Ovary (tissue), 3 donors: Measurements from ENCODE around the gene GALNT17.

Experiments
- EP300 ChIP-seq: sonication (generic); formaldehyde crosslinking; IDR thresholded peaks from one replicate; pipeline ENCODE4 v1.6.1; 2017; ENCODE audit warnings: antibody characterized with exemption
- POLR2A ChIP-seq: fragments of 450-650 bp; IDR thresholded peaks from one replicate; pipeline ENCODE4 v1.6.1; 2017; ENCODE audit warnings: antibody characterized with exemption, mild to moderate bottlenecking, moderate library complexity
- TF ChIP-seq, protein P1 (sequence below), 3 donors: fragments of 450-650 bp in 2 of 3; fragments of 200-600 bp in 1 of 3; IDR thresholded peaks; one replicate each; pipeline versions ENCODE4 v1.5.1 to v1.8.0; 2016 to 2022; ENCODE audit warnings: antibody characterized with exemption in 3 of 3, mild to moderate bottlenecking in 1 of 3
- donor health status: DM: no; HTN: no; CAD: no.

DNA sequence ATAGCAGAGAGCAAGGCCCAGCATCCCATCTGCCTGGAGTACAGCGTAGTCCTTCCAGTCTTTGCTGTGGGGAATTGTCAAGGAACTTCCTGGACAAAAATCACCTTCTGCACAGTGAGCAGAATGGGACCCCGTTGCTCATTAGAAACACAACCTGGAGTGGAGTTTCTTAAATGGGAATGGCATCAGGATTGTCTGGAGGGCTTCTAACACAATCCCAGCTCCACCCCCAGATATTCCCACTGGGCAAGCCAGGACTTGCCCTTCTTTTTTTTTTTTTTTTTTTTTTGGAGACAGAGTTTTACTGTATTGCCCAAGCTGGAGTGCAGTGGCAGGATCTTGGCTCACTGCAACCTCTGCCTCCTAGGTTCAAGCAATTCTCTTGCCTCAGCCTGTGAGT lies 356.4 kb downstream of the GALNT17 start:
- TF ChIP-seq, protein P1, sequence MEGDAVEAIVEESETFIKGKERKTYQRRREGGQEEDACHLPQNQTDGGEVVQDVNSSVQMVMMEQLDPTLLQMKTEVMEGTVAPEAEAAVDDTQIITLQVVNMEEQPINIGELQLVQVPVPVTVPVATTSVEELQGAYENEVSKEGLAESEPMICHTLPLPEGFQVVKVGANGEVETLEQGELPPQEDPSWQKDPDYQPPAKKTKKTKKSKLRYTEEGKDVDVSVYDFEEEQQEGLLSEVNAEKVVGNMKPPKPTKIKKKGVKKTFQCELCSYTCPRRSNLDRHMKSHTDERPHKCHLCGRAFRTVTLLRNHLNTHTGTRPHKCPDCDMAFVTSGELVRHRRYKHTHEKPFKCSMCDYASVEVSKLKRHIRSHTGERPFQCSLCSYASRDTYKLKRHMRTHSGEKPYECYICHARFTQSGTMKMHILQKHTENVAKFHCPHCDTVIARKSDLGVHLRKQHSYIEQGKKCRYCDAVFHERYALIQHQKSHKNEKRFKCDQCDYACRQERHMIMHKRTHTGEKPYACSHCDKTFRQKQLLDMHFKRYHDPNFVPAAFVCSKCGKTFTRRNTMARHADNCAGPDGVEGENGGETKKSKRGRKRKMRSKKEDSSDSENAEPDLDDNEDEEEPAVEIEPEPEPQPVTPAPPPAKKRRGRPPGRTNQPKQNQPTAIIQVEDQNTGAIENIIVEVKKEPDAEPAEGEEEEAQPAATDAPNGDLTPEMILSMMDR (IDR thresholded peaks at IDR 0.05) = no peak
- TF ChIP-seq POLR2A = no peak
- no peak for TF ChIP-seq EP300
